MCF 10A (cell line): Measurements from ENCODE around the gene TANC1. TPM values are rescaled to one million over a fixed set of nuclear protein-coding genes. Genes with fewer than 3 reads are reported as not detected.

ENCODE experiments used
- BruUV-seq: library from RNA; stranded (reverse); fragments of 400-500 nt; replicated peaks from 2 replicates; lab custom pipeline; 2021; lab: Mats Ljungman, UMichigan
- CTCF ChIA-PET: fragments of 300-600 bp; sonication (Branson Sonifier 250); formaldehyde crosslinking; extraction: SDS; loops from one replicate; lab custom pipeline; 2021; ENCODE audit warnings: antibody characterized with exemption, inconsistent platforms; lab: Yijun Ruan, JAX
- POLR2A ChIA-PET: fragments of 300-600, 350-650 bp; sonication (Branson Sonifier 250); formaldehyde crosslinking; extraction: SDS; loops from one replicate; lab custom pipeline; 2020; ENCODE audit warnings: antibody characterized with exemption, inconsistent platforms; lab: Yijun Ruan, JAX
- DNase-seq: peaks from one replicate; pipeline ENCODE4 v3.0.0-alpha.2; 2018; ENCODE audit not compliant: unreplicated experiment
- H3K27ac Mint-ChIP-seq: one replicate; pipeline ENCODE4 v1.8.0; 2022; ENCODE audit warnings: mild to moderate bottlenecking, low read depth, mixed read lengths; ENCODE audit not compliant: unreplicated experiment
- H3K27me3 Mint-ChIP-seq: one replicate; pipeline ENCODE4 v1.8.0; 2022; ENCODE audit warnings: mixed read lengths; ENCODE audit not compliant: insufficient read depth, unreplicated experiment
- H3K36me3 Mint-ChIP-seq: one replicate; pipeline ENCODE4 v1.8.0; 2022; ENCODE audit warnings: mild to moderate bottlenecking, moderate library complexity, mixed read lengths; ENCODE audit not compliant: insufficient read depth, unreplicated experiment
- H3K4me1 Mint-ChIP-seq: one replicate; pipeline ENCODE4 v1.8.0; 2022; ENCODE audit warnings: mixed read lengths; ENCODE audit not compliant: insufficient read depth, unreplicated experiment
- H3K4me3 Mint-ChIP-seq: one replicate; pipeline ENCODE4 v1.8.0; 2022; ENCODE audit warnings: mild to moderate bottlenecking, moderate library complexity, mixed read lengths; ENCODE audit not compliant: unreplicated experiment
- H3K9me3 Mint-ChIP-seq: one replicate; pipeline ENCODE4 v1.8.0; 2022; ENCODE audit warnings: mixed read lengths; ENCODE audit not compliant: unreplicated experiment
- intact Hi-C: fragments of 100-400 bp; cut with micrococcal nuclease; formaldehyde crosslinking; loops from 2 replicates; pipeline ENCODE4 v1.14.1; 2022
- total RNA-seq: library from RNA; stranded (reverse); gene quantifications from 2 replicates; pipeline ENCODE4 v1.2.3, GENCODE V29; 2022
- TF ChIP-seq, protein P1 (sequence below): fragments of 200-600 bp; IDR thresholded peaks from one replicate; pipeline ENCODE4 v1.8.0; 2022; ENCODE audit warnings: antibody characterized with exemption, mild to moderate bottlenecking; ENCODE audit not compliant: unreplicated experiment

Gene TANC1
- total RNA-seq, 1 experiment from 2014 or later: 35.3 TPM

DNA sequence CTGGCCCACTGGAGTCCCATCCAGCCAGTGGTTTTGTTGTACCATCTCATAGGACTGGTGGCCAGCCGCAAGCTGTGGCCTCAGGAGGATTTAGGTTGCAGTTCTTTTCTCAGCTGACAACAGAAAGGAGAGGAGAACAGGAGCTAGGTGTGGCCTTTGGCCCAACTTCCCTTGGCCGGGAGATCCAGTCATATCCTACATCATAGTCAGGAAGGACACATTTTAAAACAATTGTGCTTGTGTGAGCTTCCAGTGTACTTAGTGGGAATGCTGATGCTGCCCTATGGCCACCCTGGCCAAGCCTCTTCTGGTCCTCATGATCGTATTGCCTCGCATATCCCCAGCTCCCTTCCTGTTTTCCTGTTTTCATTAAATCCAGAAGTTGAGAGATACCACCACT is 220.0 kb downstream of the TANC1 start:
- peaks cover 61% of the 10 kb centered on the region for H3K36me3 Mint-ChIP-seq
- no peaks in the 10 kb centered on the region for H3K4me1 Mint-ChIP-seq
- no peaks in the 10 kb centered on the region for H3K9me3 Mint-ChIP-seq
- no peaks in the 10 kb centered on the region for H3K27me3 Mint-ChIP-seq
- POLR2A ChIA-PET: no interaction called here
- no peak overlapping the region for H3K4me3 Mint-ChIP-seq
- intact Hi-C loops: no loop called here
- H3K27ac Mint-ChIP-seq: no peak overlapping the region
- TF ChIP-seq, protein P1, sequence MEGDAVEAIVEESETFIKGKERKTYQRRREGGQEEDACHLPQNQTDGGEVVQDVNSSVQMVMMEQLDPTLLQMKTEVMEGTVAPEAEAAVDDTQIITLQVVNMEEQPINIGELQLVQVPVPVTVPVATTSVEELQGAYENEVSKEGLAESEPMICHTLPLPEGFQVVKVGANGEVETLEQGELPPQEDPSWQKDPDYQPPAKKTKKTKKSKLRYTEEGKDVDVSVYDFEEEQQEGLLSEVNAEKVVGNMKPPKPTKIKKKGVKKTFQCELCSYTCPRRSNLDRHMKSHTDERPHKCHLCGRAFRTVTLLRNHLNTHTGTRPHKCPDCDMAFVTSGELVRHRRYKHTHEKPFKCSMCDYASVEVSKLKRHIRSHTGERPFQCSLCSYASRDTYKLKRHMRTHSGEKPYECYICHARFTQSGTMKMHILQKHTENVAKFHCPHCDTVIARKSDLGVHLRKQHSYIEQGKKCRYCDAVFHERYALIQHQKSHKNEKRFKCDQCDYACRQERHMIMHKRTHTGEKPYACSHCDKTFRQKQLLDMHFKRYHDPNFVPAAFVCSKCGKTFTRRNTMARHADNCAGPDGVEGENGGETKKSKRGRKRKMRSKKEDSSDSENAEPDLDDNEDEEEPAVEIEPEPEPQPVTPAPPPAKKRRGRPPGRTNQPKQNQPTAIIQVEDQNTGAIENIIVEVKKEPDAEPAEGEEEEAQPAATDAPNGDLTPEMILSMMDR: no peak
- CTCF ChIA-PET: interaction anchor here (0.7 kb wide), 1 partner anchor 8 kb away, joined by 4 read pairs; no protein-coding TSS in a partner anchor
- DNase-seq: no peak
- BruUV-seq: no TSS peak

DNA sequence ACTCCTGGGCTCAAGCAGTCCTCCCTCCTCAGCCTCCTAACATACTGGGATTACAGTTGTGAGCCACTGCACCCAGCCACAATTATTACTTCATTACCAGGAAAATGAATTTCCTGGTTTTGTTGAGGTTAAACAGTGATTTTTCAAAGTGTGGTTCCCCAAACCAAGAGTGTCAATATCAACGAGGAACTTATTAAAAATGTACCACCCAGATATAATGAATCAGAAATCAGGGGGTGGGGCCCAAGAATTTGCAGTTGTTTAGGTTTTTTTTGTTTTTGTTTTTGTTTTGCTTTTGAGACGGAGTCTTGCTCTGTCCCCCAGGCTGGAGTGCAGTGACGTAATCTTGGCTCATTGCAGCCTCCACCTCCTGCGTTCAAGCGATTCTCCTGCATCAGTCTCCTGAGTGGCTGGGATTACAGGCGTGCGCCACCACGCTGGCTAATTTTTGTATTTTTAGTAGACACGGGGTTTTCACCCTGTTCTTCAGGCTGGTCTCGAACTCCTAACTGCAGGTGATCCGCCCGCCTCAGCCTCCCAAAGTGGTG is 224.0 kb downstream of the TANC1 start:
- no peaks in the 10 kb centered on the region for H3K27me3 Mint-ChIP-seq
- no peak overlapping the region for H3K27ac Mint-ChIP-seq
- ChIA-PET POLR2A (no interaction called here), CTCF (no interaction called here)
- intact Hi-C loops: no loop called here
- peaks cover 71% of the 10 kb centered on the region for H3K36me3 Mint-ChIP-seq
- no peak for DNase-seq
- no TSS peak for BruUV-seq
- no peak overlapping the region for H3K4me3 Mint-ChIP-seq
- no peaks in the 10 kb centered on the region for H3K9me3 Mint-ChIP-seq
- TF ChIP-seq, protein P1: no peak
- no peaks in the 10 kb centered on the region for H3K4me1 Mint-ChIP-seq

- Mint-ChIP-seq H3K4me1 (no peaks in the 10 kb centered on the region), H3K4me3 (no peak overlapping the region), H3K36me3 (peaks cover 72% of the 10 kb centered on the region), H3K27ac (no peak overlapping the region), H3K27me3 (no peaks in the 10 kb centered on the region), H3K9me3 (no peaks in the 10 kb centered on the region)
- no peak for DNase-seq
- BruUV-seq: no TSS peak
- intact Hi-C loops: no loop called here
- TF ChIP-seq, protein P1: no peak
- ChIA-PET CTCF (interaction anchor here (0.8 to 1.4 kb wide), 2 partner anchors 75 to 152 kb away, joined by 3 to 4 read pairs; no protein-coding TSS in a partner anchor), POLR2A (no interaction called here)
Measured at GRCh38 chr2:159193791-159194190, 225.4 kb downstream of the TANC1 start.

DNA sequence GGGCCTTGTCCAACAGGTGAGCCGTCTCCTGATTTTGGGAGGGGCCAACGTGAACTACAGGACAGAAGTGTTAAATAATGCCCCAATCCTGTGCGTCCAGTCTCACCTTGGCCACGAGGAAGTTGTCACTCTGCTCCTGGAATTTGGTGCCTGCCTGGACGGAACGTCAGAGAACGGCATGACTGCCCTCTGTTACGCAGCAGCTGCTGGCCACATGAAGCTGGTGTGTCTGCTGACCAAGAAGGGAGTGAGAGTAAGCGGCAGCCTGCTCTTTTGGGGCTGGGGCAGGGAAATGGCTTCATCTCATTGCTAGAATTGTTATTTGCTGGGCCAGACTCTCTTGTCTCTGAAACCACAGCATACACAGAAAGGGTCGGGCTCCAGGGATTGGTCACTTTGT is 225.8 kb downstream of the TANC1 start:
- no TSS peak for BruUV-seq
- no peaks in the 10 kb centered on the region for H3K9me3 Mint-ChIP-seq

More for the DNA sequence above, 225.8 kb downstream of the TANC1 start:
- no peak for DNase-seq
- H3K36me3 Mint-ChIP-seq: peaks cover 72% of the 10 kb centered on the region
- no peaks in the 10 kb centered on the region for H3K27me3 Mint-ChIP-seq
- POLR2A ChIA-PET: no interaction called here
- TF ChIP-seq, protein P1: no peak
- H3K4me1 Mint-ChIP-seq: no peaks in the 10 kb centered on the region
- CTCF ChIA-PET: interaction anchor here (0.8 to 1.4 kb wide), 2 partner anchors 75 to 152 kb away, joined by 3 to 4 read pairs; no protein-coding TSS in a partner anchor
- intact Hi-C loops: no loop called here
- H3K27ac Mint-ChIP-seq: no peak overlapping the region
- no peak overlapping the region for H3K4me3 Mint-ChIP-seq
